ENCODE results near the gene REG3G.
"Not testable (repeated sequence)": the region's sequence is repeated elsewhere in the genome, so short reads cannot be mapped to it uniquely, and the experiment has no call there.

Gene REG3G

DNA sequence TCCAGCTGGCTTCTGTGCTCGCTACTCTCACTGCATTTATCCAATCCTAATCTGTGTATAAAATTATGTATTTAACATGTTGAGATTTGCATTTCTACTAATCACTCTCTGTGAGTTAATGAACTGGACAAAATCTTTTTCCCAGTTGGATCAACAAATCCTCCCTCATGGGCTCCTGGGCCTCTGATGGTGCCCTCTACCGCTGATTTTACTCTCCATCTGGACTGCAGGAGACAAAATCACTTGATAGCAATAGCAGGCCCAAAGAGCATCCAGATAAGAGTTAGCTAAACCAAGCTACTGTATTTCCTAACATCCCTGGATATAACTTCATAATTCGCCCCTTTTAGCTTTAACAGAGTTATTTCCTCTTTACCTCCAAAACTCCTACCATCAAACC lies 14.4 kb downstream of the REG3G start:
- H3K79me2 ChIP-seq (ENCODE audit: insufficient read depth, low read length), result no peaks in the 10 kb centered on the region
- H3K4me3 ChIP-seq (ENCODE audit: low read depth, low read length, poor library complexity, severe bottlenecking), result no peak overlapping the region
- no peaks in the 10 kb centered on the region for H3K9me2 ChIP-seq (ENCODE audit: low read depth, low read length)
- no peaks in the 10 kb centered on the region for H3K4me1 ChIP-seq (ENCODE audit: insufficient read depth, low read length, severe bottlenecking)
- H3K4me2 ChIP-seq (ENCODE audit: low read length), result no peak overlapping the region
- H3K9ac ChIP-seq (ENCODE audit: low read length), result no peak overlapping the region
- H3F3A ChIP-seq (ENCODE audit: insufficient read depth, low read length), result no peaks in the 10 kb centered on the region
- no peaks in the 10 kb centered on the region for H3K27me3 ChIP-seq (ENCODE audit: insufficient read depth, low read length)
- H2AFZ ChIP-seq (ENCODE audit: low read length), result no peak overlapping the region
- H3K9me3 ChIP-seq (ENCODE audit: low read length), result no peaks in the 10 kb centered on the region
- H3K27ac ChIP-seq (ENCODE audit: low read depth, low read length, poor library complexity, severe bottlenecking), result no peak overlapping the region
- no peaks in the 10 kb centered on the region for H3K36me3 ChIP-seq (ENCODE audit: insufficient read depth, low read length)
- TF ChIP-seq EZH2 (IDR thresholded peaks at IDR 0.05; ENCODE audit: borderline replicate concordance, low read length), result no peak
- TF ChIP-seq, protein P1, sequence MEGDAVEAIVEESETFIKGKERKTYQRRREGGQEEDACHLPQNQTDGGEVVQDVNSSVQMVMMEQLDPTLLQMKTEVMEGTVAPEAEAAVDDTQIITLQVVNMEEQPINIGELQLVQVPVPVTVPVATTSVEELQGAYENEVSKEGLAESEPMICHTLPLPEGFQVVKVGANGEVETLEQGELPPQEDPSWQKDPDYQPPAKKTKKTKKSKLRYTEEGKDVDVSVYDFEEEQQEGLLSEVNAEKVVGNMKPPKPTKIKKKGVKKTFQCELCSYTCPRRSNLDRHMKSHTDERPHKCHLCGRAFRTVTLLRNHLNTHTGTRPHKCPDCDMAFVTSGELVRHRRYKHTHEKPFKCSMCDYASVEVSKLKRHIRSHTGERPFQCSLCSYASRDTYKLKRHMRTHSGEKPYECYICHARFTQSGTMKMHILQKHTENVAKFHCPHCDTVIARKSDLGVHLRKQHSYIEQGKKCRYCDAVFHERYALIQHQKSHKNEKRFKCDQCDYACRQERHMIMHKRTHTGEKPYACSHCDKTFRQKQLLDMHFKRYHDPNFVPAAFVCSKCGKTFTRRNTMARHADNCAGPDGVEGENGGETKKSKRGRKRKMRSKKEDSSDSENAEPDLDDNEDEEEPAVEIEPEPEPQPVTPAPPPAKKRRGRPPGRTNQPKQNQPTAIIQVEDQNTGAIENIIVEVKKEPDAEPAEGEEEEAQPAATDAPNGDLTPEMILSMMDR (IDR thresholded peaks at IDR 0.05; ENCODE audit: low read length), result no peak
- H4K20me1 ChIP-seq (ENCODE audit: insufficient read depth, low read length), result no peaks in the 10 kb centered on the region

DNA sequence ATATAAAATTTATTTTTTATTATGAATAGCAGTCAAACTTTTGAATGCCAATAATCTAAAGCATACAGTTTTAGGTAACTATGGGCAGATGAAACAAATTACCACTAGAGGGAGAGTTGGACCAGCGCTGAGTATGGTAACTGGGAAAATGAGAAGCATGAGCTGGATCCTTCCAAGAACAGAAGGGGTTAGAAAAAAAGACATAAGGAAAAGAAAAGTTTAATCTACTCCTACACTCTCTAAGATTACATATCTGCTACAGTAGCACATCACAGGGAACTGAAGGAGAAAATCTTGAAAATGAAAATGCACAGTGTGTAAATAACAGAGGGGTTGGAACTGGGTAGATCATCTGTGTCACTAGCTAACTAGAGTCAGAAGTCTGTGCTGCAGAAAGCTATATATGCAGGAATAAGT lies 15.5 kb downstream of the REG3G start:
- H2AFZ ChIP-seq (ENCODE audit: low read length), result no peak overlapping the region
- H3K79me2 ChIP-seq (ENCODE audit: insufficient read depth, low read length), result no peaks in the 10 kb centered on the region
- H4K20me1 ChIP-seq (ENCODE audit: insufficient read depth, low read length), result no peaks in the 10 kb centered on the region
- no peaks in the 10 kb centered on the region for H3K27me3 ChIP-seq (ENCODE audit: insufficient read depth, low read length)
- H3K9me3 ChIP-seq (ENCODE audit: low read length), result no peaks in the 10 kb centered on the region
- no peaks in the 10 kb centered on the region for H3F3A ChIP-seq (ENCODE audit: insufficient read depth, low read length)
- TF ChIP-seq EZH2 (IDR thresholded peaks at IDR 0.05; ENCODE audit: borderline replicate concordance, low read length), result no peak
- TF ChIP-seq, protein P1 (IDR thresholded peaks at IDR 0.05; ENCODE audit: low read length), result peak; percentile 39; the same call in 1 of the 2 replicates
- no peaks in the 10 kb centered on the region for H3K36me3 ChIP-seq (ENCODE audit: insufficient read depth, low read length)
- H3K4me1 ChIP-seq (ENCODE audit: insufficient read depth, low read length, severe bottlenecking), result no peaks in the 10 kb centered on the region
- H3K4me3 ChIP-seq (ENCODE audit: low read depth, low read length, poor library complexity, severe bottlenecking), result no peak overlapping the region
- H3K9ac ChIP-seq (ENCODE audit: low read length), result no peak overlapping the region
- no peaks in the 10 kb centered on the region for H3K9me2 ChIP-seq (ENCODE audit: low read depth, low read length)
- H3K4me2 ChIP-seq (ENCODE audit: low read length), result no peak overlapping the region
- H3K27ac ChIP-seq (ENCODE audit: low read depth, low read length, poor library complexity, severe bottlenecking), result no peak overlapping the region

DNA sequence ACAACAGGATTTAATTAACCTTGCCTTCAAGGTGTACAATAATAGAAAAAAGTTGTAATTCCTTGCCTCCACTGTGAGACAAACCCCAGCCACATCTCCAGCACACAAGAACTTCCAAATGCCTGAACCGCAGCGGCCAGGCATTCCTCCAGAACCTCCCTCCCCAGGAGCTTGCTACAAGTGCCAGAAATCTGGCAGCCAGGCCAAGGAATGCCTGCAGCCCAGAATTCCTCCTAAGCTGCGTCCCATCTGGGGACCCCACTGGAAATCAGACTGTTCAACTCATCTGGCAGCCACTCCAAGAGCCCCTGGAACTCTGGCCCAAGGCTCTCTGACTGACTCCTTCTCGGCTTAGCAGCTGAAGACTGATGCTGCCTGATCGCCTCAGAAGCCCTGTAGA lies 28.0 kb downstream of the REG3G start:
- H3K4me1 ChIP-seq (ENCODE audit: insufficient read depth, low read length, severe bottlenecking); H4K20me1 ChIP-seq (ENCODE audit: insufficient read depth, low read length); H3K27ac ChIP-seq (ENCODE audit: low read depth, low read length, poor library complexity, severe bottlenecking); H3K9me3 ChIP-seq (ENCODE audit: low read length); H3K79me2 ChIP-seq (ENCODE audit: insufficient read depth, low read length); H3F3A ChIP-seq (ENCODE audit: insufficient read depth, low read length); H3K36me3 ChIP-seq (ENCODE audit: insufficient read depth, low read length); H3K9me2 ChIP-seq (ENCODE audit: low read depth, low read length); H2AFZ ChIP-seq (ENCODE audit: low read length); H3K4me2 ChIP-seq (ENCODE audit: low read length); H3K27me3 ChIP-seq (ENCODE audit: insufficient read depth, low read length); H3K4me3 ChIP-seq (ENCODE audit: low read depth, low read length, poor library complexity, severe bottlenecking); H3K9ac ChIP-seq (ENCODE audit: low read length): not testable (repeated sequence)

DNA sequence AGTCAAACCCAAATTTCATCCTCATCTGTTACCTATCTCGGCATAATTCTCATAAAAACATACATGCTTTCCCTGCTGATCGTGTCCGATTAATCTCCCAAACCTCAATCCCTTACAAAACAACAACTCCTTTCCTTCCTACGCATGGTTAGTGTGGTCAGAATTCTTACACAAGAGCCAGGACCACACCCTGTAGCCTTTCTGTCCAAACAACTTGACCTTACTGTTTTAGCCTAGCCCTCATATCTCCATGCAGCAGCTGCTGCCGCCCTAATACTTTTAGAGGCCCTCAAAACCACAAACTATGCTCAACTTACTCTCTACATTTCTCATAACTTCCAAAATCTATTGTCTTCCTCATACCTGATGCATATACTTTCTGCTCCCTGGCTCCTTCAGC lies 29.3 kb downstream of the REG3G start:
- not testable (repeated sequence) for H3K9me2 ChIP-seq (ENCODE audit: low read depth, low read length); H3K27ac ChIP-seq (ENCODE audit: low read depth, low read length, poor library complexity, severe bottlenecking); H3K4me3 ChIP-seq (ENCODE audit: low read depth, low read length, poor library complexity, severe bottlenecking); H2AFZ ChIP-seq (ENCODE audit: low read length); H3K79me2 ChIP-seq (ENCODE audit: insufficient read depth, low read length); H3K27me3 ChIP-seq (ENCODE audit: insufficient read depth, low read length); H3K36me3 ChIP-seq (ENCODE audit: insufficient read depth, low read length); H3K9me3 ChIP-seq (ENCODE audit: low read length); H4K20me1 ChIP-seq (ENCODE audit: insufficient read depth, low read length); H3K9ac ChIP-seq (ENCODE audit: low read length); H3F3A ChIP-seq (ENCODE audit: insufficient read depth, low read length); H3K4me2 ChIP-seq (ENCODE audit: low read length); H3K4me1 ChIP-seq (ENCODE audit: insufficient read depth, low read length, severe bottlenecking)
